ENCODE measurements around the gene SLITRK6. TPM values are rescaled to one million over a fixed set of nuclear protein-coding genes. Genes with fewer than 3 reads are reported as not detected.

SLITRK6 gene
- total RNA-seq, 1 donor from 2014 or later: not detected

GRCh38 chr13:85798556-85798955, 663 bp downstream of the SLITRK6 start:
- no peaks in the 10 kb centered on the region for H3K27me3 ChIP-seq (ENCODE audit: control insufficient read depth, insufficient read depth, low read length)
- H3K36me3 ChIP-seq (ENCODE audit: control insufficient read depth, insufficient read depth, low read length): no peaks in the 10 kb centered on the region
- no peak for DNase-seq (ENCODE audit: low read depth)
- no peak for TF ChIP-seq CTCF (IDR thresholded peaks at IDR 0.05; ENCODE audit: insufficient read depth, low read length, poor library complexity, severe bottlenecking)
- H3K4me3 ChIP-seq (ENCODE audit: low read depth, low read length): no peak overlapping the region

- Histone ChIP-seq H3K27me3 (ENCODE audit: control insufficient read depth, insufficient read depth, low read length) (no peaks in the 10 kb centered on the region), H3K4me3 (ENCODE audit: low read depth, low read length) (no peak overlapping the region), H3K36me3 (ENCODE audit: control insufficient read depth, insufficient read depth, low read length) (no peaks in the 10 kb centered on the region)
- DNase-seq (ENCODE audit: low read depth): no peak
- no peak for TF ChIP-seq CTCF (IDR thresholded peaks at IDR 0.05; ENCODE audit: insufficient read depth, low read length, poor library complexity, severe bottlenecking)
These were observed 1.9 kb downstream of the SLITRK6 start for GRCh38 chr13:85797311-85797710.

GRCh38 chr13:85785205-85785604, 14.0 kb downstream of the SLITRK6 start:
- no peak for DNase-seq (ENCODE audit: low read depth)
- TF ChIP-seq CTCF (IDR thresholded peaks at IDR 0.05; ENCODE audit: insufficient read depth, low read length, poor library complexity, severe bottlenecking): no peak
- Histone ChIP-seq H3K4me3 (ENCODE audit: low read depth, low read length) (no peak overlapping the region), H3K36me3 (ENCODE audit: control insufficient read depth, insufficient read depth, low read length) (no peaks in the 10 kb centered on the region), H3K27me3 (ENCODE audit: control insufficient read depth, insufficient read depth, low read length) (no peaks in the 10 kb centered on the region)

- no peak for TF ChIP-seq CTCF (IDR thresholded peaks at IDR 0.05; ENCODE audit: insufficient read depth, low read length, poor library complexity, severe bottlenecking)
- no peak for DNase-seq (ENCODE audit: low read depth)
These were observed 26.9 kb downstream of the SLITRK6 start for GRCh38 chr13:85772367-85772766.

GRCh38 chr13:85771856-85772255, 27.4 kb downstream of the SLITRK6 start:
- H3K27me3 ChIP-seq (ENCODE audit: control insufficient read depth, insufficient read depth, low read length): no peaks in the 10 kb centered on the region
- no peak for DNase-seq (ENCODE audit: low read depth)
- H3K4me3 ChIP-seq (ENCODE audit: low read depth, low read length): no peak overlapping the region
- no peaks in the 10 kb centered on the region for H3K36me3 ChIP-seq (ENCODE audit: control insufficient read depth, insufficient read depth, low read length)
- no peak for TF ChIP-seq CTCF (IDR thresholded peaks at IDR 0.05; ENCODE audit: insufficient read depth, low read length, poor library complexity, severe bottlenecking)

More at GRCh38 chr13:85772367-85772766, 26.9 kb downstream of the SLITRK6 start:
- no peaks in the 10 kb centered on the region for H3K36me3 ChIP-seq (ENCODE audit: control insufficient read depth, insufficient read depth, low read length)
- no peaks in the 10 kb centered on the region for H3K27me3 ChIP-seq (ENCODE audit: control insufficient read depth, insufficient read depth, low read length)
- H3K4me3 ChIP-seq (ENCODE audit: low read depth, low read length): no peak overlapping the region

- H3K4me3 ChIP-seq (ENCODE audit: low read depth, low read length): no peak overlapping the region
- H3K27me3 ChIP-seq (ENCODE audit: control insufficient read depth, insufficient read depth, low read length): no peaks in the 10 kb centered on the region
- no peak for TF ChIP-seq CTCF (IDR thresholded peaks at IDR 0.05; ENCODE audit: insufficient read depth, low read length, poor library complexity, severe bottlenecking)
- no peaks in the 10 kb centered on the region for H3K36me3 ChIP-seq (ENCODE audit: control insufficient read depth, insufficient read depth, low read length)
- DNase-seq (ENCODE audit: low read depth): no peak
These were observed 30.3 kb downstream of the SLITRK6 start for GRCh38 chr13:85768946-85769345.

All from kidney epithelial cell (primary cell).